B cell (primary cell): ENCODE measurements around the gene ICAM4. TPM values are rescaled to one million over a fixed set of nuclear protein-coding genes. Genes with fewer than 3 reads are reported as not detected.

ENCODE experiments used
- ATAC-seq: fragments of 200-7000 bp; cut with Tn5 transposase; one replicate; pipeline ENCODE4 v1.10.0; 2021; ENCODE audit warnings: low read depth, mild to moderate bottlenecking, moderate number of reproducible peaks, moderate library complexity
- CTCF ChIA-PET: fragments of 350-600 bp; sonication (Branson Sonifier 250); formaldehyde crosslinking; loops from one replicate; lab custom pipeline; 2021; ENCODE audit warnings: antibody characterized with exemption, inconsistent platforms; lab: Charles Lee
- POLR2A ChIA-PET: fragments of 350-600 bp; sonication (Branson Sonifier 250); formaldehyde crosslinking; loops from one replicate; lab custom pipeline; 2021; ENCODE audit warnings: antibody characterized with exemption; lab: Charles Lee
- DNase-seq: peaks from one replicate; pipeline ENCODE4 v3.0.0; 2013
- H2AFZ ChIP-seq: 2 replicates; pipeline ENCODE4 v1.6.1; 2012; ENCODE audit warnings: mild to moderate bottlenecking, low read depth, low read length; ENCODE audit not compliant: insufficient read depth, poor library complexity, severe bottlenecking
- H3K27ac ChIP-seq, 2 donors: 1 replicate in 1 of 2; 2 replicates in 1 of 2; pipeline ENCODE4 v1.5.1; 2012 to 2013; ENCODE audit warnings: low read length in 2 of 2, mild to moderate bottlenecking in 2 of 2, moderate library complexity in 1 of 2
- H3K27me3 ChIP-seq, 4 experiments: fragments of 200-600 bp in 1 of 4; sonication (generic) in 1 of 4; replicated peaks in 1 of 4; 1 replicate in 2 of 4; 2 replicates in 2 of 4; pipeline versions ENCODE4 v1.6.1 to v1.7.0; 2013 to 2016; ENCODE audit warnings: low read length in 3 of 4, mild to moderate bottlenecking in 2 of 4, mixed read lengths in 1 of 4, moderate library complexity in 1 of 4; ENCODE audit not compliant: insufficient read depth in 4 of 4, control insufficient read depth in 3 of 4; ENCODE audit errors: control extremely low read depth in 1 of 4
- H3K36me3 ChIP-seq, 2 experiments: replicated peaks in 1 of 2; 1 replicate in 1 of 2; 2 replicates in 1 of 2; pipeline versions ENCODE4 v1.6.1 to v1.7.1; 2013; ENCODE audit warnings: low read length in 1 of 2; ENCODE audit not compliant: insufficient read depth in 2 of 2, control insufficient read depth in 1 of 2; ENCODE audit errors: control extremely low read depth in 1 of 2, extremely low read depth in 1 of 2
- H3K4me1 ChIP-seq, 2 donors: fragments of 200-600 bp in 1 of 2; sonication (generic) in 1 of 2; 1 replicate in 1 of 2; 2 replicates in 1 of 2; pipeline versions ENCODE4 v1.5.1 to v1.6.1; 2013 to 2017; ENCODE audit warnings: low read length in 2 of 2; ENCODE audit not compliant: control insufficient read depth in 2 of 2, insufficient read depth in 2 of 2
- H3K4me2 ChIP-seq: replicated peaks from 2 replicates; pipeline ENCODE3; 2012; ENCODE audit warnings: mild to moderate bottlenecking, low read depth, low read length; ENCODE audit not compliant: poor library complexity, severe bottlenecking
- H3K4me3 ChIP-seq, 5 experiments: fragments of 200-600 bp in 1 of 5; sonication (generic) in 1 of 5; 1 replicate in 3 of 5; 2 replicates in 2 of 5; pipeline versions ENCODE4 v1.5.1 to v1.7.0; 2011 to 2016; ENCODE audit warnings: low read length in 4 of 5, mild to moderate bottlenecking in 4 of 5, low read depth in 2 of 5, control low read depth in 1 of 5, moderate library complexity in 1 of 5; ENCODE audit not compliant: insufficient read depth in 1 of 5; ENCODE audit errors: control extremely low read depth in 1 of 5, extremely low read depth in 1 of 5
- H3K79me2 ChIP-seq: fragments of 200-600 bp; sonication (generic); one replicate; pipeline ENCODE4 v1.6.0; 2016; ENCODE audit warnings: low read length; ENCODE audit not compliant: control insufficient read depth, insufficient read depth
- H3K9ac ChIP-seq: fragments of 200-600 bp; sonication (generic); 2 replicates; pipeline ENCODE4 v1.6.1; 2017; ENCODE audit warnings: mild to moderate bottlenecking, low read length, moderate library complexity
- H3K9me3 ChIP-seq, 3 donors: one replicate each; pipeline versions ENCODE4 v1.6.1 to v1.7.1; 2013; ENCODE audit warnings: low read length in 2 of 3; ENCODE audit not compliant: control insufficient read depth in 2 of 3, insufficient read depth in 1 of 3; ENCODE audit errors: control extremely low read depth in 1 of 3
- H4K20me1 ChIP-seq: 2 replicates; pipeline ENCODE4 v1.6.0; 2012; ENCODE audit warnings: mild to moderate bottlenecking, low read length; ENCODE audit not compliant: insufficient read depth, control insufficient read depth, poor library complexity, severe bottlenecking
- H3K27ac Mint-ChIP-seq: one replicate; pipeline ENCODE4 v1.8.0; 2021; ENCODE audit warnings: mixed read lengths
- H3K27me3 Mint-ChIP-seq: one replicate; pipeline ENCODE4 v1.8.0; 2021; ENCODE audit warnings: mixed read lengths
- H3K4me1 Mint-ChIP-seq: one replicate; pipeline ENCODE4 v1.8.0; 2021; ENCODE audit warnings: mixed read lengths
- H3K4me3 Mint-ChIP-seq: one replicate; pipeline ENCODE4 v1.8.0; 2021; ENCODE audit warnings: mixed read lengths
- H3K9me3 Mint-ChIP-seq: one replicate; pipeline ENCODE4 v1.8.0; 2022; ENCODE audit warnings: mixed read lengths; ENCODE audit not compliant: insufficient read depth
- EZH2 ChIP-seq: IDR thresholded peaks from 2 replicates; pipeline ENCODE4 v1.6.1; 2012; ENCODE audit warnings: borderline replicate concordance, low read depth, mild to moderate bottlenecking, moderate library complexity, low read length; ENCODE audit not compliant: insufficient read depth, poor library complexity, severe bottlenecking
- WGBS: methylation state at CpG from one replicate; pipeline ENCODE4 v1.1.5; 2013; ENCODE audit warnings: missing lambda C conversion rate; ENCODE audit not compliant: insufficient coverage; 5-methylcytosine and 5-hydroxymethylcytosine counted together
- intact Hi-C: fragments of 100-400 bp; cut with micrococcal nuclease; formaldehyde crosslinking; loops from one replicate; pipeline ENCODE4 v1.10.0; 2022
- polyA plus RNA-seq: library from polyadenylated mRNA; depleted of rRNA; stranded (reverse); fragments of >200 nt; gene quantifications from 2 replicates; pipeline ENCODE4 v1.2.3, GENCODE V29; 2012
- total RNA-seq, 2 donors: library from RNA; stranded (reverse); fragments of 120-200 nt in 1 of 2; gene quantifications; 1 replicate in 1 of 2; 2 replicates in 1 of 2; pipeline versions ENCODE4 v1.2.3 to v1.2.4, GENCODE V29; 2013 to 2022
- TF ChIP-seq, protein P1 (sequence below): fragments of 200-600 bp; IDR thresholded peaks from one replicate; pipeline ENCODE4 v1.8.0; 2022; ENCODE audit warnings: antibody characterized with exemption, mild to moderate bottlenecking

Gene ICAM4
- total and polyA plus RNA-seq, 2 donors (not counting 1 experiment from before 2014, with no cell fraction given): 0.44 to 0.78 TPM

DNA sequence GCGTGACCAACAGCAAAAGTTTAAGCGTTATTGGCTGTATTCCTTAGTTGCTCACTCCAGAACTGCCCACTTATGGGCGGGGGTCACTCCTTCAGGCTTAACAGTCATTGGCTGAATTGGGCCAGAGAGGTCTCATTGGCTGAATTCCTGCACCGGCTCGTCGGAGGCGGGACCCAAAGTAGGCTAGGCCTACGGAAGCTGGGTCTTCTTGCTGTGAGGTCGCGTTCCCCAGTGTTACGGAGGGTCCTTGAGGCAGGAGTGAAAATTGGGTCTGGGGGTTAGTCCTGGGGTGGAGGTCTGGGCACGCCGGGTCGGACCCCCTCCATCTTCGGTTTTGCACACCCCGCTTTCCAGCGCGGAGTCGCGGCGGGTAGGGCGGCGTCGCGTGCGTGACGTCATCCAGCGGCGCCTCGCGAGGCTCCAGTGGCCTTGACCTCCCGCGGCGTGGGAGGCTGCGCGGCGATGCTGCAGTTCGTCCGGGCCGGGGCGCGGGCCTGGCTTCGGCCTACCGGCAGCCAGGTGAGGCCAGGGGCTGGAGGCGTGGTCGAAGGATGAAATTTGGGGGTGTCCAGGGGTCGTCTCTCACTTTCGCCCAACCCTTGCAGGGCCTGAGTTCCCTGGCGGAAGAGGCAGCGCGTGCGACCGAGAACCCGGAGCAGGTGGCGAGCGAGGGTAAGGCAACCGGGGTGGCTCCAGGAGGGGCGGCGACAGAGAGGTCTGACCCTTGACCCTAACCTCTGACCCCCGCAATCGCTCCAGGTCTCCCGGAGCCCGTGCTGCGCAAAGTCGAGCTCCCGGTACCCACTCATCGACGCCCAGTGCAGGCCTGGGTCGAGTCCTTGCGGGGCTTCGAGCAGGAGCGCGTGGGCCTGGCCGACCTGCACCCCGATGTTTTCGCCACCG lies 34.7 kb upstream of the ICAM4 start, which contains the start of gene MRPL4:
Gene MRPL4, plus strand, starts transcription at position 423 of the 903 bp plus-strand sequence. Its CDS starts 40 bp downstream, at position 463.
- CTCF ChIA-PET: interaction anchor here (0.6 to 9.0 kb wide), 12 partner anchors 8 to 319 kb away, joined by 3 to 236 read pairs (median 5); partner anchors contain the start of genes ANGPTL6 and S1PR2
- Mint-ChIP-seq H3K4me1 (peaks cover 24% of the 10 kb centered on the region), H3K9me3 (no peaks in the 10 kb centered on the region), H3K4me3 (peak within 1 kb of the TSS; percentile 97), H3K27ac (peak within 1 kb of the TSS; percentile 97), H3K27me3 (no peaks in the 10 kb centered on the region)
- TF ChIP-seq, protein P1, sequence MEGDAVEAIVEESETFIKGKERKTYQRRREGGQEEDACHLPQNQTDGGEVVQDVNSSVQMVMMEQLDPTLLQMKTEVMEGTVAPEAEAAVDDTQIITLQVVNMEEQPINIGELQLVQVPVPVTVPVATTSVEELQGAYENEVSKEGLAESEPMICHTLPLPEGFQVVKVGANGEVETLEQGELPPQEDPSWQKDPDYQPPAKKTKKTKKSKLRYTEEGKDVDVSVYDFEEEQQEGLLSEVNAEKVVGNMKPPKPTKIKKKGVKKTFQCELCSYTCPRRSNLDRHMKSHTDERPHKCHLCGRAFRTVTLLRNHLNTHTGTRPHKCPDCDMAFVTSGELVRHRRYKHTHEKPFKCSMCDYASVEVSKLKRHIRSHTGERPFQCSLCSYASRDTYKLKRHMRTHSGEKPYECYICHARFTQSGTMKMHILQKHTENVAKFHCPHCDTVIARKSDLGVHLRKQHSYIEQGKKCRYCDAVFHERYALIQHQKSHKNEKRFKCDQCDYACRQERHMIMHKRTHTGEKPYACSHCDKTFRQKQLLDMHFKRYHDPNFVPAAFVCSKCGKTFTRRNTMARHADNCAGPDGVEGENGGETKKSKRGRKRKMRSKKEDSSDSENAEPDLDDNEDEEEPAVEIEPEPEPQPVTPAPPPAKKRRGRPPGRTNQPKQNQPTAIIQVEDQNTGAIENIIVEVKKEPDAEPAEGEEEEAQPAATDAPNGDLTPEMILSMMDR: no peak
- TF ChIP-seq EZH2: no peak
- Histone ChIP-seq H3K79me2 (peaks cover 19% of the 10 kb centered on the region), H2AFZ (peak within 1 kb of the TSS; percentile 95), H3K4me1 (peaks cover 6 to 13% of the 10 kb centered on the region in 2 donors), H3K4me2 (peak within 1 kb of the TSS; percentile 98), H3K9ac (peak within 1 kb of the TSS; percentile 82), H4K20me1 (peaks cover 5% of the 10 kb centered on the region), H3K36me3 (peaks cover 0 to 19% of the 10 kb centered on the region in 2 experiments), H3K4me3 (peak within 1 kb of the TSS; percentile 79 to 96 (median 92)), H3K9me3 (no peaks in the 10 kb centered on the region), H3K27me3 (no peaks in the 10 kb centered on the region), H3K27ac (peak within 1 kb of the TSS; percentile 48 to 79)
- WGBS: under 1% methylated on average over 77 of the region's 77 CpGs
- ATAC-seq (peak; percentile 94), DNase-seq (peak; percentile 99)
- POLR2A ChIA-PET: interaction anchor here (0.6 to 1.6 kb wide), 2 partner anchors 153 to 156 kb away, joined by 3 to 4 read pairs; no protein-coding TSS in a partner anchor
- intact Hi-C loops: loop anchor here (1.0 to 5.0 kb wide), 6 partner anchors 16 to 318 kb away; partner anchors contain the start of gene EIF3G
